GM12892 (cell line): Measurements from ENCODE around the gene BPTF.

Source experiments
- POLR2A ChIP-seq: IDR thresholded peaks from 2 replicates; pipeline ENCODE4 v1.6.1; 2011; ENCODE audit warnings: low read depth, low read length, control low read depth
- POLR2AphosphoS5 ChIP-seq: IDR thresholded peaks from 2 replicates; pipeline ENCODE4 v1.6.1; 2011; ENCODE audit warnings: low read depth, low read length, control low read depth
- TAF1 ChIP-seq: IDR thresholded peaks from 2 replicates; pipeline ENCODE4 v1.6.1; 2011; ENCODE audit warnings: low read depth, mild to moderate bottlenecking, control low read depth, low read length, borderline replicate concordance

- no peak for TF ChIP-seq POLR2A
- no peak for TF ChIP-seq POLR2AphosphoS5
- no peak for TF ChIP-seq TAF1
Measured at GRCh38 chr17:67841992-67842391, 16.7 kb downstream of the BPTF start.
